ENCODE results near the gene PPP1R1A. TPM values are rescaled to one million over a fixed set of nuclear protein-coding genes. Genes with fewer than 3 reads are reported as not detected.

PPP1R1A gene
- polyA plus RNA-seq, 1 experiment, result not detected

DNA sequence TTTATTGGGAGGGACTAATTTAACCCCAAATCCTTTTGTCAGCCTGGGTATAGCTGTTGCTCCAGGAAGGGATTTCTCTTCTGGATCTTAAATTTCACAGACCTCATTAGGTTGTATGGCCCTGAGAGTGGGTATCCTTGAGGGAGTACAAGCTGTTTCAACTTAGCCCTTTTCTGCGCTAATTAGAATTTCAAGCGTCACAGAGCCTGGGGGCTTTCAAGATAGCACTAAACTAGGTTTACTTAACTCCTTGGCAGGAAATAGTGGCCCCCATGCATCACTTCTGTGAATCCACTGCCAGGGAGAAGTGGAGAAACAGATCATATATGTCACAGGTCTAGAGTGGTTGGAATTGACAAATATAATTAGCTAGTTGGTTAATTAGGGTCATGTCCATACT is 44.9 kb downstream of the PPP1R1A start:
- Histone ChIP-seq H3K36me3 (ENCODE audit: control insufficient read depth, insufficient read depth, low read length) (no peaks in the 10 kb centered on the region), H3K27me3 (ENCODE audit: control insufficient read depth, insufficient read depth, low read length) (peaks cover 13% of the 10 kb centered on the region), H3K4me3 (ENCODE audit: low read depth, low read length) (no peak overlapping the region)
- TF ChIP-seq, protein P1, sequence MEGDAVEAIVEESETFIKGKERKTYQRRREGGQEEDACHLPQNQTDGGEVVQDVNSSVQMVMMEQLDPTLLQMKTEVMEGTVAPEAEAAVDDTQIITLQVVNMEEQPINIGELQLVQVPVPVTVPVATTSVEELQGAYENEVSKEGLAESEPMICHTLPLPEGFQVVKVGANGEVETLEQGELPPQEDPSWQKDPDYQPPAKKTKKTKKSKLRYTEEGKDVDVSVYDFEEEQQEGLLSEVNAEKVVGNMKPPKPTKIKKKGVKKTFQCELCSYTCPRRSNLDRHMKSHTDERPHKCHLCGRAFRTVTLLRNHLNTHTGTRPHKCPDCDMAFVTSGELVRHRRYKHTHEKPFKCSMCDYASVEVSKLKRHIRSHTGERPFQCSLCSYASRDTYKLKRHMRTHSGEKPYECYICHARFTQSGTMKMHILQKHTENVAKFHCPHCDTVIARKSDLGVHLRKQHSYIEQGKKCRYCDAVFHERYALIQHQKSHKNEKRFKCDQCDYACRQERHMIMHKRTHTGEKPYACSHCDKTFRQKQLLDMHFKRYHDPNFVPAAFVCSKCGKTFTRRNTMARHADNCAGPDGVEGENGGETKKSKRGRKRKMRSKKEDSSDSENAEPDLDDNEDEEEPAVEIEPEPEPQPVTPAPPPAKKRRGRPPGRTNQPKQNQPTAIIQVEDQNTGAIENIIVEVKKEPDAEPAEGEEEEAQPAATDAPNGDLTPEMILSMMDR (IDR thresholded peaks at IDR 0.05; ENCODE audit: insufficient read depth, low read depth, low read length), result no peak
- DNase-seq (ENCODE audit: low read depth), result no peak
- CTCF ChIA-PET, result interaction anchor here (0.9 to 1.0 kb wide), 2 partner anchors 16 to 53 kb away, joined by 3 read pairs; no protein-coding TSS in a partner anchor
- POLR2A ChIA-PET, result no interaction called here

DNA sequence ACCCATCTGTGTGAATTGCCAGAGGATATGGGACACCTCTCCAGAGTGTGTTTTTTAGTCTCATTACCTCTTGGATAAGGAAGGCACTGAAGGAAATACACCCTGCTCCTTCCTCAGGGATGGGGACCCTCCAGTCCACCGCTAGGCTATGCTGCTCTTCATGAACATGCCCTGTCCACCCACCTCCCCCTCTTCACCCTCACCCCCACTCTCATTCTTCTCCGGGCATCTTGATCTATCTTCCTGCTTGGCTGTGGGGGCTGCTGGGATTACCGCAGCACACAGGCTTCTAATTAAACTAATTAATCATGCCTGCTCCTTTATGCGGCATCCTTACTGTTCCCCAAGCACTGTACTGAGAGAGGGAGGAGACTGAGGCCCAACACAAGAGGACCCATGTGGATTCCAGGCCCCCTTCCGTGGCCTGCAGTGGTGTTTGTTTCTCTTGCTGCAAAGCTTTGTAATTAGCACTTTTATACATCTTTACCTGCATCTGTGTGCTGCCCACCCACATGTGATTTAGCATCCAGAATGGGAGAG is 46.6 kb downstream of the PPP1R1A start:
- CTCF ChIA-PET, result no interaction called here
- peaks cover 11% of the 10 kb centered on the region for H3K27me3 ChIP-seq (ENCODE audit: control insufficient read depth, insufficient read depth, low read length)
- no peak for DNase-seq (ENCODE audit: low read depth)
- POLR2A ChIA-PET, result no interaction called here
- no peaks in the 10 kb centered on the region for H3K36me3 ChIP-seq (ENCODE audit: control insufficient read depth, insufficient read depth, low read length)
- TF ChIP-seq, protein P1 (IDR thresholded peaks at IDR 0.05; ENCODE audit: insufficient read depth, low read depth, low read length), result no peak
- H3K4me3 ChIP-seq (ENCODE audit: low read depth, low read length), result no peak overlapping the region

DNA sequence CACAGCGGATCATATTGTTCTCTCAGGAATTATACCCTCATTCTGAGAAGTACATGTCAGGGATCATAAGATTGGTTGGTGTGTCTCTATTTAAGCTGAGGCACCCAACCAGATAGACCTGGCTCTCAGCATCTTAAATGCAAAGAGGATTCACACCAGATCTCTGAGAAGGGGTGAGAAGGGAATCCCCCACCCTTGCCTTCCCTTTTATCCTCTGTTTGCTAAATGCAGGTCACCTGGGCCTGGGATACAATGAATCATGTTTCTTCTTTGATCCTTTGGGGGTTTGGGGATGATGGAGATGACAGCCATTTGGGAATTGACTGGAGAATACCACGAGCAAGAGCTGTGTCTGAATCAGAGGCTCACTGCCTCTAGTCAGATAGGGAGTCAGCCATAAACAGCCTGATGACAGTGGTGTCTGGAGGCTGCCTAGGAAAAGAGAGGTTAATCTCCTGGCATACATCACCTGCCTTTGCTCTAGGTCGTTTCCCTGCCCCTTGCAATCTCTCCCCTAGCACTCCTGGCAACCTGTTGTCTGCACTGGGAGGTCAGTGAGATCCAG is 50.2 kb downstream of the PPP1R1A start:
- no peak for DNase-seq (ENCODE audit: low read depth)
- CTCF ChIA-PET, result interaction anchor here (4.9 kb wide), 1 partner anchor 11 kb away, joined by 23 read pairs; no protein-coding TSS in a partner anchor
- Histone ChIP-seq H3K27me3 (ENCODE audit: control insufficient read depth, insufficient read depth, low read length) (peaks cover 9% of the 10 kb centered on the region; the same call in 1 of the 2 replicates), H3K4me3 (ENCODE audit: low read depth, low read length) (no peak overlapping the region), H3K36me3 (ENCODE audit: control insufficient read depth, insufficient read depth, low read length) (no peaks in the 10 kb centered on the region)
- TF ChIP-seq, protein P1 (IDR thresholded peaks at IDR 0.05; ENCODE audit: insufficient read depth, low read depth, low read length), result no peak
- POLR2A ChIA-PET, result no interaction called here

DNA sequence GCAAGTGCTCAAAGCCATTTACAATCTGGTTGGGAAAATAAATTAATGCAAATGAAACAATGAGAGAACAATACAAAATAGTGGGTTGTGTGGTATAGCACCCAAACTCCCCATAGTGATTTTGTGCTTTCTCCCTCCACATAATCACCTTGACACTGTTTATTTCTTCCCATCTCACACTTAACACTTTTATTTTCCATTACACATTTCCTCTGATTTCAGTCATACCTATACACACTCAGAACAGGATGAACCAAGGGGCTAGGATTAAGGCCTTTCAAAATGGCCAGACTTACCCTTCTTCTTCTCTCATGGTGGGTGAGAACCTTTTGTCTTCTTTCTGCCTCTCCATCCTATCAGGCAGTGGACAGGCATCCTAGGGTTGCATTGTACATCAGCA is 53.0 kb downstream of the PPP1R1A start:
- DNase-seq (ENCODE audit: low read depth), result no peak
- TF ChIP-seq, protein P1 (IDR thresholded peaks at IDR 0.05; ENCODE audit: insufficient read depth, low read depth, low read length), result no peak
- Histone ChIP-seq H3K27me3 (ENCODE audit: control insufficient read depth, insufficient read depth, low read length) (peaks cover 5% of the 10 kb centered on the region; the same call in 1 of the 2 replicates), H3K36me3 (ENCODE audit: control insufficient read depth, insufficient read depth, low read length) (no peaks in the 10 kb centered on the region), H3K4me3 (ENCODE audit: low read depth, low read length) (no peak overlapping the region)
- ChIA-PET CTCF (no interaction called here), POLR2A (no interaction called here)

DNA sequence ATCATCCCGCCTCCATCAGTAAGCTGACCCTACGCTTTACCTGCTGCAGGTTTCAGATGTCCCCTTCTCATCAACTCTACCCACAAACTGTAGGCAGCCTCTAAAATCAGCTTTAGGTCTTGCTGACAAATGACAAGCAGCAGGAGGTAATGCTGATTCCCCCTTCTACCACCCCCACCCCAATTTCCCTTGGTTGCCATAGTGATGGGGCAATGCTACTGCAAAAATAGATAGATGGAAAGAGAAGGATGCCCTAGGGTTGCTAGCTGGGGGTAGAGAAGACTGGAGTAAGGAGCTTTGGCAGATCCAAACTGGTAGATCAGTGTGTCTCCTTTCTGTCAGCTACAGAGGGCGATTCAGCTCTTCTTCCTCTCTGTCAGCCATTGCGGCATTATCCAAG is 58.9 kb downstream of the PPP1R1A start:
- no peak for DNase-seq (ENCODE audit: low read depth)
- ChIA-PET CTCF (interaction anchor here (0.6 to 1.5 kb wide), 3 partner anchors 11 to 1129 kb away, joined by 3 to 6 read pairs (median 3); no protein-coding TSS in a partner anchor), POLR2A (no interaction called here)
- Histone ChIP-seq H3K36me3 (ENCODE audit: control insufficient read depth, insufficient read depth, low read length) (no peaks in the 10 kb centered on the region), H3K27me3 (ENCODE audit: control insufficient read depth, insufficient read depth, low read length) (peaks cover 8% of the 10 kb centered on the region), H3K4me3 (ENCODE audit: low read depth, low read length) (no peak overlapping the region)
- TF ChIP-seq, protein P1 (IDR thresholded peaks at IDR 0.05; ENCODE audit: insufficient read depth, low read depth, low read length), result no peak

Other genes with a start within 250 kb of the PPP1R1A start
- not detected in 2 replicates for gene GPR84, start 224.2 kb downstream of the PPP1R1A start, polyA plus RNA-seq (2011; rRNA removed)
- 0.92 and 0.96 TPM in 2 replicates for gene ZNF385A, start 203.9 kb downstream of the PPP1R1A start, polyA plus RNA-seq (2011; rRNA removed)
- 170 and 375 TPM in 2 replicates for gene ITGA5, start 169.4 kb downstream of the PPP1R1A start, polyA plus RNA-seq (2011; rRNA removed)
- not detected in 2 replicates for gene GTSF1, start 115.1 kb downstream of the PPP1R1A start, polyA plus RNA-seq (2011; rRNA removed)
- gene NCKAP1L, start 90.9 kb downstream of the PPP1R1A start, polyA plus RNA-seq (2011; rRNA removed), result 0.06 TPM in 1 of 2 replicates, not detected in the other
- 0.05 and 0.09 TPM in 2 replicates for gene PDE1B, start 39.1 kb downstream of the PPP1R1A start, polyA plus RNA-seq (2011; rRNA removed)
- not detected in 2 replicates for gene LACRT, start 46.2 kb upstream of the PPP1R1A start, polyA plus RNA-seq (2011; rRNA removed)
- not detected in 2 replicates for gene DCD, start 59.7 kb upstream of the PPP1R1A start, polyA plus RNA-seq (2011; rRNA removed)